Parietal lobe (tissue), 1 donor: ENCODE results near the gene BCOR. TPM values are rescaled to one million over a fixed set of nuclear protein-coding genes. Genes with fewer than 3 reads are reported as not detected.

Experiments
- total RNA-seq: library from RNA; depleted of rRNA; stranded (reverse); fragments of >200 nt; gene quantifications from one replicate; pipeline ENCODE4 v1.2.3, GENCODE V29; 2014

Gene BCOR
- total RNA-seq, result 48.5 TPM

GRCh38 chrX:40097504-40098263 lies at the start of gene BCOR:
BCOR (minus strand) TSS chrX:40097958; CDS start chrX:40077929, 20,029 bp downstream.

